ENCODE measurements around the gene PEX11G.

PEX11G gene

GRCh38 chr19:7521551-7522071, 32.8 kb upstream of the PEX11G start:
- no peak for DNase-seq (ENCODE audit: low read depth)

DNA sequence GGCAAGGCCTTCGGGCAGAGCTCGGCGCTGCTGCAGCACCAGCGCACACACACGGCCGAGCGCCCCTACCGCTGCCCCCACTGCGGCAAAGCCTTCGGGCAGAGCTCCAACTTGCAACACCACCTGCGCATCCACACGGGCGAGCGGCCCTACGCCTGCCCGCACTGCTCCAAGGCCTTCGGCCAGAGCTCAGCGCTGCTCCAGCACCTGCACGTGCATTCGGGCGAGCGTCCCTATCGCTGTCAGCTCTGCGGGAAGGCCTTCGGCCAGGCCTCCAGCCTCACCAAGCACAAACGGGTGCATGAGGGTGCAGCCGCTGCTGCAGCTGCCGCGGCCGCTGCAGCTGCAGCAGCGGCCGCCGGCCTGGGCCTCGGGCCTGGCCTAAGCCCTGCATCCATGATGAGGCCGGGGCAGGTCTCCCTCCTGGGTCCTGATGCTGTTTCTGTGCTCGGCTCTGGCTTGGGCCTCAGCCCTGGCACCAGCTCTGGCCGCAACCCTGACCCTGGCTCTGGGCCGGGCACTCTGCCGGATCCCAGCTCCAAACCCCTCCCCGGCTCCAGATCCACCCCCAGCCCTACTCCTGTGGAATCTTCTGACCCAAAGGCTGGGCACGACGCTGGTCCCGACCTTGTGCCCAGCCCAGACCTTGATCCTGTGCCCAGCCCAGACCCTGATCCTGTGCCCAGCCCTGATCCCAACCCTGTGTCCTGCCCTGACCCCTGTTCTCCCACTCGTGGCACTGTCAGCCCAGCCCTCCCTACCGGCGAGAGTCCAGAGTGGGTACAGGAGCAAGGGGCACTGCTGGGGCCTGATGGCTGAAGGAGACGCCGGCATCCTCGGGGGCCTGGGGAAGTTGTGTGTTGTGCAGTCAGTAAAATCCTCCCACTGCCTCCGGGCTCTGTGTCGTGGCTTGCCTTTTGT, 31.6 kb upstream of the PEX11G start:
- DNase-seq (ENCODE audit: low read depth): no peak

DNA sequence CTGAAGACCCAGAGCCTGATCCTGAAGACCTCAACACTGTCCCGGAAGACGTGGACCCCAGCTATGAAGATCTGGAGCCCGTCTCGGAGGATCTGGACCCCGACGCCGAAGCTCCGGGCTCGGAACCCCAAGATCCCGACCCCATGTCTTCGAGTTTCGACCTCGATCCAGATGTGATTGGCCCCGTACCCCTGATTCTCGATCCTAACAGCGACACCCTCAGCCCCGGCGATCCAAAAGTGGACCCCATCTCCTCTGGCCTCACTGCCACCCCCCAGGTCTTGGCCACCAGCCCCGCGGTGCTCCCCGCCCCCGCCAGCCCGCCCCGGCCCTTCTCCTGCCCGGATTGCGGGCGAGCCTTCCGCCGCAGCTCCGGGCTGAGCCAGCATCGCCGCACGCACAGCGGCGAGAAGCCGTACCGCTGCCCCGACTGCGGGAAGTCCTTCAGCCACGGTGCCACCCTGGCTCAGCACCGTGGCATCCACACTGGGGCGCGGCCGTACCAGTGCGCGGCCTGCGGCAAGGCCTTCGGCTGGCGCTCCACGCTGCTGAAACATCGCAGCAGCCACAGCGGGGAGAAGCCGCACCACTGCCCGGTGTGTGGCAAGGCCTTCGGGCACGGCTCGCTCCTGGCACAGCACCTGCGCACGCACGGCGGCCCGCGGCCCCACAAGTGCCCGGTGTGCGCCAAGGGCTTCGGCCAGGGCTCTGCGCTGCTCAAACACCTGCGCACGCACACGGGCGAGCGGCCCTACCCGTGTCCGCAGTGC, 30.7 kb upstream of the PEX11G start:
- DNase-seq (ENCODE audit: low read depth): no peak

DNA sequence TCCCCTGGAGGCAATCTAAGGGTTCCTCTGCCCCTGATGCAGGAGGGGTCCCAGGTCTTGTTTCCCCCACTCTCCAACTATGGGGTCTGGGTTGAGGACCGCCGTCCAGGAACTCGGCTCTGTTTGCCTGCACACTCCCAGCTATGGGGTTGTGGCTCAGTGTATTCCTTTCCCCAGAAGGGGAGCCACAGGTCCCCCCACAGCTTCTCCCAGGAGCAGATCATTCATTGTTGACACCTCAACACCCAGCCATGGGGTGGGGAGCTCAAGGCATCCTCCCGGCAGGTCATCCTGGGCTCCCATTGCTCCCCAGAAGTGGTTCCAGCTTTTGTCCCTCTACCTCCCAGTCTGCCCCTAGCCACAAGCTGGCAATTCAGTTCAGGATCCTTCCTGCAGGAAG, 28.0 kb upstream of the PEX11G start:
- DNase-seq (ENCODE audit: low read depth): no peak

- no peak for DNase-seq (ENCODE audit: low read depth)
Observed at GRCh38 chr19:7516333-7516732, 27.5 kb upstream of the PEX11G start.

DNA sequence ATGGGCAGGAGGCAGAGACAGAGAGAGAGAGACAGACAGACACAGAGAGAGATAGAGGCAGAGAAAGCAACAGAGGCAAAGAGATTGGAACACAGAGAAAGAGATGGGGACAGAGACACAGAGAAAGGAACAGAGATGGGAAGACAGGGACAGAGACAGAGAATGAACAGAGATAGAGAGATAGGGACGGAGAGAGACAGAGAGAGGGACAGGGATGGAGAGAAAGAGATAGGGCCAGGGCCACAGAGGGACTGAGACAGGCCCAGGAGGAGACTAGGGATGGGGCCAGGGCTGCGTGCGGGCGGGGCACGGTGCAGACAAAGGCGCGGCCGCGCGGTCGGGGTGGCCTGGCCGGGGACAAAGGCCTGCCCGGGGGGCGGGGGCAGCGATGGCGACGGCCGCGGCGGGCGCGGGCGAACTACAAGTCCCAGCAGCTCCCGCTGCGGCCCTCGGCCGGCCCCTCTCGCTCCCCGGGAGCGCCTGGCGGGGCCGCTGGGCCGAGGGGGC, 26.9 kb upstream of the PEX11G start, which contains the start of gene ZNF358:
Gene ZNF358 (plus strand): TSS at position 459 of the 507 bp plus-strand sequence. CDS start 3,140 bp downstream, outside the sequence.
- DNase-seq (ENCODE audit: low read depth): no peak

DNA sequence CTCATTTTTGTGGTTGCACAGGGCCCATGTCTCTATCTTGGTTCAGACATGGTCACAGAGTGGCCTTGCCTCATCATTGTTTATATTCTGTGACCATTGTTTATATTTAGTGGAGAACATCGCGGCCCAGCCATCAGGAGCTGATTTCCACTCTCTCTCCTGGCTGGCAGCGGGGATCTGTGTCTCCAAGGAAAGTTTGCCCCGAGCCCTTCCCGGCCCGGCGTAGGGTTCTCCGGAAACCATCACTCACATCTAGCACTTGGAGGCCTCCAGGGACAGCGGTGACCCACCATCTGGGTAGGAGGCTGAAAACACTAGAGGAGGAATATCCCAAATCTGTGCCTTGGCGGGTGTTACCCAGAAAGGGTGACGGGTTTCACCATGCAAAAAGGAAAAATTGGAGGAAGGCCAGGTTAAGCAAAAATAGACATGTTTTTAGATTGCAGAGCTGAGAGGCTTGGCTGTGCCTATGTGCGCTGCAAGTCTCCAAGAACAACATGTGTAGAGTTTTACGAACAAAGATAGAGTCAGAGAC, 26.3 kb upstream of the PEX11G start:
- no peak for DNase-seq (ENCODE audit: low read depth)

GRCh38 chr19:7513809-7514642, 25.2 kb upstream of the PEX11G start:
- DNase-seq (ENCODE audit: low read depth): no peak

GRCh38 chr19:7512400-7512851, 23.6 kb upstream of the PEX11G start:
- DNase-seq (ENCODE audit: low read depth): no peak

DNA sequence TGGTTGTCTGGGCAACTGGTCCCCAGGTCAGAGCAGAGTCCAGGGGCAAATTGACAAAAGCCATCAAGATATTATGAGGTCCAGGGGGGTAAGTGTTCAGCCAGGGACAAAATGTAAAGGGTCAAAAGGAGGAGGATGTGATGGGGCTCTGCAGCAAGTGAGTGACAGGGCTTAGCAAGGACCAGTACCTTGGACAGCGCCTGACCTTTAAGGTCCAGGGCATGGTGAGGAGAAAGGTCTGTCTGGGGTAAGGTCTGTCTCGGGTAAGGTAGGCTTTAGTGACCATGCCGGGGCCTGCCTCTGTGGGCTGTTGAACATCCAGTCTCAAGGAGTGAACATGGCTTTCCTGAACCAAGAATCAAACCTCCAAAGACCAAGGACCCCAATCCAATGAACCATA, 20.8 kb upstream of the PEX11G start:
- no peak for DNase-seq (ENCODE audit: low read depth)

GRCh38 chr19:7507884-7508283, 19.0 kb upstream of the PEX11G start:
- no peak for DNase-seq (ENCODE audit: low read depth)

DNA sequence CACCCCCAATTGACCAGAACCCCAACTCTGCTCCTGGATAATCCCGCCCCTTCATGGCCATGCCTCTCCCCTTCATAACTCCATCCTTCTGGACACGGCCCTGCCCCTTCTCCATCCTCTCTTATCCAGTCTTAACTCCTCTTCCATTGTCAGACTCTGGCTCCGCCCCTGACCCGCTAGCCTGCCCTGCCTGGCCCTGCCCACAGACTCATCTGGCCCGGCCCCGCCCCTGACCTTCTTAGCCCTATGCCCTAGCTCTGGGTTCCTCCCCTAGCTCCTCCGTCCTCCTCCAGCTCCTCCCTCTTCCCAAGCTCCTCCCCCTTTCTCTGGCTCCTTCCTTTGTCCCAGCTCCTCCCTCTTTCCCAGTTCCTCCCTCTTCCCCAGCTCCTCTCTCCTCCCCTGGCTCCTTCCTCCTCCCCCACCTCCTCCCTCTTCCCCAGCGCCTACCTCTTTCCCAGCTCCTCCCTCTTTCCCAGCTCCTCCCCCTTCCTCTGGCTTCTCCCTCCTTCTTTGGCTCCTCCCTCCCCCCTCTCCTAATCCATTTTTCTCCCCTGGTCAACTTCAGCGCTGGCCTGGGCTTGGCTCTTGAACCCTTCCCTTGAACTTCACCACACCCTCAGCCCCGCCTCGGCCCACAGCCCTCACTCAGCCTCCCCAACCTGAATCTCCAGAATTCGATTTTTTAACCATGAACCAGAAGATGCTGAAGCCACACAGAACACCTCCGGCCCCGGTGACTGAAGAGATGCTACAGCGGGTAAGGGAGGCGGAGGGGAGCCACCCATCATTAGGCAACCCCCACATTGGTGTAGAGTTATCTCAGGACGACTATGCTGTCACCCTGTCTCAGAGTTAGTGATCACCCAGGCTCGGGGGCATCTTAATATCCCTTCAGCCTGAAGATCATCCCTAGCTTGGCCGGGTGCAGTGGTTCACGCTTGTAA, 17.8 kb upstream of the PEX11G start:
- DNase-seq (ENCODE audit: low read depth): no peak

DNA sequence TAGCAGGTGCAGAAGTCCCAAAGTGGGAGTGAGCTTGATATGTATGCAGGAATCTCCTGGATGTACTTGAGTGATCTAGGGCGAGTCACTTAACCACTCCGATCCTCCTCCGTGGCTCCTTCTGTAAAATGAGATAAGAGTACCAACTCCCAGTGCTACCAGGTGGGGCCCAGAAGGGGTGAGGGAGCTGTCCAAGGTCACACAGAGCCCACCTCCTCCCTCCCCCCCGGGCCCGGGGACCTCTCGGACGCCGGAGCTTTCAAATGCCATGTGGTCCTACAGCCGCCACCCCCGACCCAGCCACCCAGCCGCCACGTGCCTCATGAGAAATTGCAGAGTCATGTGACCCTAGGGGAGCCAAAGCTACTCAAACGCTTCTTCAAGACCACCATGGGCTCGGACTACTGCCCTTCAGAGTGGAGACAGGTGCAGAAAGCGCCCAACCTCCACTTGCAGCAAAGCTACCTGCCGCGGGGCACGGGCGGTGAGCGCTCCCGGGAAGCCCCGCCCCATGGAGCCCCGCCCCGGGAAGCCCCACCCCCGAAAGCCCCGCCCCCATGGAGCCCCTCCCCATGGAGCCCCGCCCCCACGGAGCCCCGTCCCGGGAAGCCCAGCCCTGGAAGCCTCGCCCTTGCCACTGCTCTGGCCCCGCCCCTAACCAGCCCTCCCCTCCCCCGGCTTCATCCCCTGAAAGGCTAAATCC, 17.0 kb upstream of the PEX11G start:
- no peak for DNase-seq (ENCODE audit: low read depth)

GRCh38 chr19:7505288-7505681, 16.4 kb upstream of the PEX11G start:
- DNase-seq (ENCODE audit: low read depth): no peak

DNA sequence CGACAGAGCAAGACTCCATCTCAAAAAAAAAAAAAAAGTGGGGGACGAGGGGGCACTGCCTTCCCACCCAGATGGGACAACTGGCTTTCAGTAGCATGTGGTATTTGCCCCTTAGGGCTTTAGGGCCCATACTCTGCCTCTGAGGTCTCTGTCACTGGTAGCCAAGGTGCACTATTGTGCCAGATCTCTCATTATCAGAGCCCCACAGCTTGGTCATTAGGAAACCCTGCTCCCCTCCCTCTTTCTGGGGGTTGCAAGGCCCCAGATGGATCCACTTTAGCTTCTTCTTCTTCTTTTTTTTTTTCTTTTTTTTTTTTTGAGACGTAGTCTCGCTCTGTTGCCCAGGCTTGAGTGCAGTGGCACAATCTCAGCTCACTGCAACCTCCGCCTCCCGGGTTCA, 15.8 kb upstream of the PEX11G start:
- no peak for DNase-seq (ENCODE audit: low read depth)

GRCh38 chr19:7502552-7502951, 13.7 kb upstream of the PEX11G start:
- DNase-seq (ENCODE audit: low read depth): no peak

GRCh38 chr19:7500811-7501450, 12.1 kb upstream of the PEX11G start:
- DNase-seq (ENCODE audit: low read depth): no peak

- no peak for DNase-seq (ENCODE audit: low read depth)
Observed at GRCh38 chr19:7497292-7497691, 8.5 kb upstream of the PEX11G start.

Data from stimulated activated CD8-positive, alpha-beta memory T cell treated with anti-CD3 and anti-CD28 coated beads, Interleukin-12 subunit alpha, Interleukin-12 subunit beta, amount 100 ng/mL, for 1 hour (primary cell).